ENCODE results near the gene APOC1.
A peak's percentile ranks its signal among the peaks of the same experiment; 100 is the strongest.

The APOC1 gene

GRCh38 chr19:44951179-44952159 lies 37.1 kb downstream of the APOC1 start:
- Histone ChIP-seq H3K27me3 (ENCODE audit: control insufficient read depth in 1 of 2, insufficient read depth in 2 of 2, low read length in 2 of 2) (no peaks in the 10 kb centered on the region), H3K9me3 (ENCODE audit: low read length) (no peaks in the 10 kb centered on the region), H3K27ac (ENCODE audit: low read depth, low read length) (no peak overlapping the region), H3K36me3 (ENCODE audit: insufficient read depth, low read length) (no peaks in the 10 kb centered on the region), H3K4me1 (ENCODE audit: insufficient read depth, low read length) (peaks cover 23% of the 10 kb centered on the region), H3K4me3 (ENCODE audit: low read depth in 1 of 2, low read length in 2 of 2) (no peak overlapping the region), H3K9ac (ENCODE audit: low read length) (no peak overlapping the region)

- Histone ChIP-seq H3K4me3 (ENCODE audit: low read depth in 1 of 2, low read length in 2 of 2) (peak overlapping the region; percentile 45 to 98), H3K36me3 (ENCODE audit: insufficient read depth, low read length) (no peaks in the 10 kb centered on the region), H3K4me1 (ENCODE audit: insufficient read depth, low read length) (peaks cover 41% of the 10 kb centered on the region), H3K27me3 (ENCODE audit: control insufficient read depth in 1 of 2, insufficient read depth in 2 of 2, low read length in 2 of 2) (no peaks in the 10 kb centered on the region), H3K9me3 (ENCODE audit: low read length) (no peaks in the 10 kb centered on the region), H3K9ac (ENCODE audit: low read length) (peak overlapping the region; percentile 98), H3K27ac (ENCODE audit: low read depth, low read length) (peak overlapping the region; percentile 93)
Observed at GRCh38 chr19:44954278-44954648, 39.9 kb downstream of the APOC1 start.

GRCh38 chr19:44954649-44955504 lies 40.5 kb downstream of the APOC1 start, which contains the start of gene CLPTM1:
TSS of gene CLPTM1 (plus strand) at chr19:44955380. CDS start at chr19:44955396, 16 bp downstream.
- Histone ChIP-seq H3K9ac (ENCODE audit: low read length) (peak within 1 kb of the TSS; percentile 98), H3K27ac (ENCODE audit: low read depth, low read length) (peak within 1 kb of the TSS; percentile 93), H3K27me3 (ENCODE audit: control insufficient read depth in 1 of 2, insufficient read depth in 2 of 2, low read length in 2 of 2) (no peaks in the 10 kb centered on the region), H3K9me3 (ENCODE audit: low read length) (no peaks in the 10 kb centered on the region), H3K36me3 (ENCODE audit: insufficient read depth, low read length) (no peaks in the 10 kb centered on the region), H3K4me3 (ENCODE audit: low read depth in 1 of 2, low read length in 2 of 2) (peak within 1 kb of the TSS; percentile 90 to 98), H3K4me1 (ENCODE audit: insufficient read depth, low read length) (peaks cover 41% of the 10 kb centered on the region)

GRCh38 chr19:44955505-44956439 lies 41.4 kb downstream of the APOC1 start:
- Histone ChIP-seq H3K4me1 (ENCODE audit: insufficient read depth, low read length) (peaks cover 41% of the 10 kb centered on the region), H3K9me3 (ENCODE audit: low read length) (no peaks in the 10 kb centered on the region), H3K27me3 (ENCODE audit: control insufficient read depth in 1 of 2, insufficient read depth in 2 of 2, low read length in 2 of 2) (no peaks in the 10 kb centered on the region), H3K27ac (ENCODE audit: low read depth, low read length) (peak overlapping the region; percentile 83), H3K9ac (ENCODE audit: low read length) (peak overlapping the region; percentile 98), H3K4me3 (ENCODE audit: low read depth in 1 of 2, low read length in 2 of 2) (peak overlapping the region; percentile 90 to 98), H3K36me3 (ENCODE audit: insufficient read depth, low read length) (no peaks in the 10 kb centered on the region)

- no peaks in the 10 kb centered on the region for H3K9me3 ChIP-seq (ENCODE audit: low read length)
- H3K4me1 ChIP-seq (ENCODE audit: insufficient read depth, low read length), result peaks cover 41% of the 10 kb centered on the region
- no peak overlapping the region for H3K9ac ChIP-seq (ENCODE audit: low read length)
- no peak overlapping the region for H3K27ac ChIP-seq (ENCODE audit: low read depth, low read length)
- no peaks in the 10 kb centered on the region for H3K27me3 ChIP-seq (ENCODE audit: control insufficient read depth in 1 of 2, insufficient read depth in 2 of 2, low read length in 2 of 2)
- H3K4me3 ChIP-seq (ENCODE audit: low read depth in 1 of 2, low read length in 2 of 2), result no peak overlapping the region
- peaks cover 10% of the 10 kb centered on the region for H3K36me3 ChIP-seq (ENCODE audit: insufficient read depth, low read length)
Observed at GRCh38 chr19:44957526-44957925, 43.1 kb downstream of the APOC1 start.

- H3K9ac ChIP-seq (ENCODE audit: low read length), result no peak overlapping the region
- H3K36me3 ChIP-seq (ENCODE audit: insufficient read depth, low read length), result peaks cover 14% of the 10 kb centered on the region
- H3K4me1 ChIP-seq (ENCODE audit: insufficient read depth, low read length), result peaks cover 39% of the 10 kb centered on the region
- H3K4me3 ChIP-seq (ENCODE audit: low read depth in 1 of 2, low read length in 2 of 2), result no peak overlapping the region
- no peak overlapping the region for H3K27ac ChIP-seq (ENCODE audit: low read depth, low read length)
- no peaks in the 10 kb centered on the region for H3K9me3 ChIP-seq (ENCODE audit: low read length)
- H3K27me3 ChIP-seq (ENCODE audit: control insufficient read depth in 1 of 2, insufficient read depth in 2 of 2, low read length in 2 of 2), result no peaks in the 10 kb centered on the region
Observed at GRCh38 chr19:44958090-44958489, 43.7 kb downstream of the APOC1 start.

GRCh38 chr19:44959691-44960090 lies 45.3 kb downstream of the APOC1 start:
- Histone ChIP-seq H3K27ac (ENCODE audit: low read depth, low read length) (no peak overlapping the region), H3K9ac (ENCODE audit: low read length) (no peak overlapping the region), H3K9me3 (ENCODE audit: low read length) (no peaks in the 10 kb centered on the region), H3K4me1 (ENCODE audit: insufficient read depth, low read length) (peaks cover 26% of the 10 kb centered on the region), H3K36me3 (ENCODE audit: insufficient read depth, low read length) (peaks cover 17% of the 10 kb centered on the region), H3K27me3 (ENCODE audit: control insufficient read depth in 1 of 2, insufficient read depth in 2 of 2, low read length in 2 of 2) (no peaks in the 10 kb centered on the region), H3K4me3 (ENCODE audit: low read depth in 1 of 2, low read length in 2 of 2) (no peak overlapping the region)

GRCh38 chr19:44960906-44961728 lies 46.7 kb downstream of the APOC1 start:
- H3K27ac ChIP-seq (ENCODE audit: low read depth, low read length), result no peak overlapping the region
- H3K36me3 ChIP-seq (ENCODE audit: insufficient read depth, low read length), result peaks cover 21% of the 10 kb centered on the region
- no peak overlapping the region for H3K4me3 ChIP-seq (ENCODE audit: low read depth in 1 of 2, low read length in 2 of 2)
- H3K9ac ChIP-seq (ENCODE audit: low read length), result no peak overlapping the region
- peaks cover 21% of the 10 kb centered on the region for H3K4me1 ChIP-seq (ENCODE audit: insufficient read depth, low read length)
- no peaks in the 10 kb centered on the region for H3K27me3 ChIP-seq (ENCODE audit: control insufficient read depth in 1 of 2, insufficient read depth in 2 of 2, low read length in 2 of 2)
- no peaks in the 10 kb centered on the region for H3K9me3 ChIP-seq (ENCODE audit: low read length)

GRCh38 chr19:44961821-44962220 lies 47.4 kb downstream of the APOC1 start:
- H3K27ac ChIP-seq (ENCODE audit: low read depth, low read length), result no peak overlapping the region
- no peak overlapping the region for H3K9ac ChIP-seq (ENCODE audit: low read length)
- no peaks in the 10 kb centered on the region for H3K9me3 ChIP-seq (ENCODE audit: low read length)
- peaks cover 14% of the 10 kb centered on the region for H3K4me1 ChIP-seq (ENCODE audit: insufficient read depth, low read length)
- H3K27me3 ChIP-seq (ENCODE audit: control insufficient read depth in 1 of 2, insufficient read depth in 2 of 2, low read length in 2 of 2), result no peaks in the 10 kb centered on the region
- peaks cover 21% of the 10 kb centered on the region for H3K36me3 ChIP-seq (ENCODE audit: insufficient read depth, low read length)
- H3K4me3 ChIP-seq (ENCODE audit: low read depth in 1 of 2, low read length in 2 of 2), result no peak overlapping the region

- Histone ChIP-seq H3K27ac (ENCODE audit: low read depth, low read length) (no peak overlapping the region), H3K9ac (ENCODE audit: low read length) (no peak overlapping the region), H3K27me3 (ENCODE audit: control insufficient read depth in 1 of 2, insufficient read depth in 2 of 2, low read length in 2 of 2) (no peaks in the 10 kb centered on the region), H3K4me3 (ENCODE audit: low read depth in 1 of 2, low read length in 2 of 2) (no peak overlapping the region), H3K9me3 (ENCODE audit: low read length) (no peaks in the 10 kb centered on the region), H3K36me3 (ENCODE audit: insufficient read depth, low read length) (peaks cover 22% of the 10 kb centered on the region), H3K4me1 (ENCODE audit: insufficient read depth, low read length) (no peaks in the 10 kb centered on the region)
Observed at GRCh38 chr19:44968118-44968517, 53.7 kb downstream of the APOC1 start.

Data from muscle layer of colon (tissue), 2 donors.